A549 (cell line): ENCODE measurements around the gene CDRT15.

Experiments
- CTCF ChIP-seq: fragments of >200 bp; sonication (Bioruptor Twin); formaldehyde crosslinking; IDR thresholded peaks from 3 replicates; pipeline ENCODE4 v1.5.1; 2016
- EP300 ChIP-seq, 2 experiments: fragments of >200 bp; sonication (Bioruptor Twin); formaldehyde crosslinking; IDR thresholded peaks; 2 replicates in 1 of 2; 3 replicates in 1 of 2; pipeline ENCODE4 v1.6.1; 2016 to 2017
- HDAC2 ChIP-seq: fragments of 200-600 bp; sonication (generic); IDR thresholded peaks from 2 replicates; pipeline ENCODE4 v1.6.1; 2016
- JUN ChIP-seq, 2 experiments: fragments of >200 bp; sonication (Bioruptor Twin); formaldehyde crosslinking; IDR thresholded peaks; 2 replicates in 1 of 2; 3 replicates in 1 of 2; pipeline ENCODE4 v1.6.1; 2016 to 2017
- KDM5A ChIP-seq: fragments of 200-600 bp; sonication (generic); IDR thresholded peaks from 2 replicates; pipeline ENCODE4 v1.6.1; 2016; ENCODE audit warnings: antibody characterized with exemption, mild to moderate bottlenecking
- MAFK ChIP-seq: fragments of 450-650 bp; IDR thresholded peaks from 2 replicates; pipeline ENCODE4 v1.6.1; 2014; ENCODE audit not compliant: partially characterized antibody
- MYC ChIP-seq: IDR thresholded peaks from 2 replicates; pipeline ENCODE4 v1.6.1; 2012; ENCODE audit warnings: mild to moderate bottlenecking, inconsistent platforms, low read length, improper control_type of control experiment, borderline replicate concordance

- no peak for TF ChIP-seq KDM5A
- TF ChIP-seq MYC = no peak
- no peak for TF ChIP-seq JUN (IDR thresholded peaks at IDR 0.05)
- no peak for TF ChIP-seq EP300 (IDR thresholded peaks at IDR 0.05)
- no peak for TF ChIP-seq CTCF
- TF ChIP-seq MAFK = no peak
- no peak for TF ChIP-seq HDAC2
Measured at GRCh38 chr17:14228903-14229302, 7.8 kb downstream of the CDRT15 start.
